DOHH2 (cell line): Measurements from ENCODE around the gene DAZAP1.

Experiments
- H3F3A ChIP-seq: fragments of 200-600 bp; sonication (generic), shearing (Covaris generic); 2 replicates; pipeline ENCODE4 v1.6.0; 2016; ENCODE audit warnings: antibody characterized with exemption, mild to moderate bottlenecking; ENCODE audit not compliant: control insufficient read depth, insufficient read depth
- H3K27ac ChIP-seq: fragments of 200-600 bp; sonication (generic); 2 replicates; pipeline ENCODE4 v1.5.1; 2014; ENCODE audit warnings: low read depth, mild to moderate bottlenecking, low read length, moderate library complexity
- H3K27me3 ChIP-seq: fragments of 200-600 bp; sonication (generic); 2 replicates; pipeline ENCODE4 v1.6.1; 2014; ENCODE audit warnings: mild to moderate bottlenecking, low read length, mixed read lengths; ENCODE audit not compliant: control insufficient read depth
- H3K36me3 ChIP-seq: fragments of 200-600 bp; sonication (generic); 2 replicates; pipeline ENCODE4 v1.6.1; 2014; ENCODE audit warnings: mild to moderate bottlenecking, low read length, moderate library complexity, mixed read lengths; ENCODE audit not compliant: control insufficient read depth
- H3K4me1 ChIP-seq: fragments of 200-600 bp; sonication (generic); 2 replicates; pipeline ENCODE4 v1.6.1; 2014; ENCODE audit warnings: mild to moderate bottlenecking, low read length, mixed read lengths; ENCODE audit not compliant: control insufficient read depth
- H3K4me2 ChIP-seq: fragments of 200-600 bp; sonication (generic); 2 replicates; pipeline ENCODE4 v1.6.0; 2014; ENCODE audit warnings: mild to moderate bottlenecking, low read length, moderate library complexity
- H3K4me3 ChIP-seq: fragments of 200-600 bp; sonication (generic); 2 replicates; pipeline ENCODE4 v1.5.1; 2014; ENCODE audit warnings: mild to moderate bottlenecking, low read length, mixed read lengths
- H3K79me2 ChIP-seq: fragments of 200-600 bp; sonication (generic); 2 replicates; pipeline ENCODE4 v1.6.1; 2014; ENCODE audit warnings: mild to moderate bottlenecking, low read length, mixed read lengths; ENCODE audit not compliant: control insufficient read depth
- H3K9me2 ChIP-seq: fragments of 200-600 bp; sonication (generic); replicated peaks from 2 replicates; pipeline ENCODE4 v1.6.1; 2014; ENCODE audit warnings: mild to moderate bottlenecking, low read length, mixed read lengths; ENCODE audit not compliant: control insufficient read depth
- H3K9me3 ChIP-seq: fragments of 200-600 bp; sonication (generic); 2 replicates; pipeline ENCODE4 v1.6.1; 2014; ENCODE audit warnings: antibody characterized with exemption, low read length, mixed read lengths; ENCODE audit not compliant: control insufficient read depth, insufficient read depth
- H4K20me1 ChIP-seq: fragments of 200-600 bp; sonication (generic); 2 replicates; pipeline ENCODE4 v1.6.0; 2014; ENCODE audit warnings: low read depth, mild to moderate bottlenecking, antibody characterized with exemption, low read length, moderate library complexity; ENCODE audit not compliant: control insufficient read depth, insufficient read depth
- EZH2phosphoT487 ChIP-seq: fragments of 200-600 bp; sonication (generic); IDR thresholded peaks from 2 replicates; pipeline ENCODE4 v1.6.1; 2017; ENCODE audit warnings: borderline replicate concordance, mild to moderate bottlenecking, antibody characterized with exemption, low read length, moderate library complexity, mixed read lengths
- TF ChIP-seq, protein P1 (sequence below): fragments of 200-600 bp; sonication (generic); IDR thresholded peaks from one replicate; pipeline ENCODE4 v1.5.1; 2014; ENCODE audit warnings: antibody characterized with exemption, mild to moderate bottlenecking, low read depth, low read length; ENCODE audit not compliant: poor library complexity, severe bottlenecking

The DAZAP1 gene

DNA sequence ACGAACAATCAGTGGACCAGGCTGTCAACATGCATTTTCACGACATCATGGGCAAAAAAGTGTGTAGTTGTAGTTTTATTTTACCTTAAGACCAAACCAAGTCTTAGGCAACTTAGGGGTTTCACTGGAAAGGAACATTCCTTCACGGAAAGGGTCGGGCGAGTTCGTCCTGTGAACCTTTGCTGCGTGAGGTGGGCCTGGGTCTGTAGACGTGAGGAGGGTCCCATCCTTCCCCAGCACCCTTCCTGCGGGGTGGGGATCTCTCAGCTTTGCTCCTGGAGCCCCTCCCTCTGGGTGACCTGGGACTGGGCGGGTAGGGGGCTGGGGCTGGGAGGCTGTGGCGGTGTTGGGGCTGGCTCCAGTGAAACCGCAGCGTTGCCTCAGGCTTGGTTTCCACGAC lies 18.5 kb downstream of the DAZAP1 start:
- Histone ChIP-seq H3K27ac (no peak overlapping the region), H3K36me3 (peaks cover 93% of the 10 kb centered on the region), H4K20me1 (no peaks in the 10 kb centered on the region; the same call in 1 of the 2 replicates), H3K4me3 (no peak overlapping the region), H3K79me2 (peaks cover 59% of the 10 kb centered on the region), H3K9me3 (no peaks in the 10 kb centered on the region), H3K27me3 (no peaks in the 10 kb centered on the region), H3K9me2 (no peaks in the 10 kb centered on the region), H3K4me2 (no peak overlapping the region), H3F3A (no peaks in the 10 kb centered on the region), H3K4me1 (no peaks in the 10 kb centered on the region)
- TF ChIP-seq, protein P1, sequence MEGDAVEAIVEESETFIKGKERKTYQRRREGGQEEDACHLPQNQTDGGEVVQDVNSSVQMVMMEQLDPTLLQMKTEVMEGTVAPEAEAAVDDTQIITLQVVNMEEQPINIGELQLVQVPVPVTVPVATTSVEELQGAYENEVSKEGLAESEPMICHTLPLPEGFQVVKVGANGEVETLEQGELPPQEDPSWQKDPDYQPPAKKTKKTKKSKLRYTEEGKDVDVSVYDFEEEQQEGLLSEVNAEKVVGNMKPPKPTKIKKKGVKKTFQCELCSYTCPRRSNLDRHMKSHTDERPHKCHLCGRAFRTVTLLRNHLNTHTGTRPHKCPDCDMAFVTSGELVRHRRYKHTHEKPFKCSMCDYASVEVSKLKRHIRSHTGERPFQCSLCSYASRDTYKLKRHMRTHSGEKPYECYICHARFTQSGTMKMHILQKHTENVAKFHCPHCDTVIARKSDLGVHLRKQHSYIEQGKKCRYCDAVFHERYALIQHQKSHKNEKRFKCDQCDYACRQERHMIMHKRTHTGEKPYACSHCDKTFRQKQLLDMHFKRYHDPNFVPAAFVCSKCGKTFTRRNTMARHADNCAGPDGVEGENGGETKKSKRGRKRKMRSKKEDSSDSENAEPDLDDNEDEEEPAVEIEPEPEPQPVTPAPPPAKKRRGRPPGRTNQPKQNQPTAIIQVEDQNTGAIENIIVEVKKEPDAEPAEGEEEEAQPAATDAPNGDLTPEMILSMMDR: no peak
- no peak for TF ChIP-seq EZH2phosphoT487

DNA sequence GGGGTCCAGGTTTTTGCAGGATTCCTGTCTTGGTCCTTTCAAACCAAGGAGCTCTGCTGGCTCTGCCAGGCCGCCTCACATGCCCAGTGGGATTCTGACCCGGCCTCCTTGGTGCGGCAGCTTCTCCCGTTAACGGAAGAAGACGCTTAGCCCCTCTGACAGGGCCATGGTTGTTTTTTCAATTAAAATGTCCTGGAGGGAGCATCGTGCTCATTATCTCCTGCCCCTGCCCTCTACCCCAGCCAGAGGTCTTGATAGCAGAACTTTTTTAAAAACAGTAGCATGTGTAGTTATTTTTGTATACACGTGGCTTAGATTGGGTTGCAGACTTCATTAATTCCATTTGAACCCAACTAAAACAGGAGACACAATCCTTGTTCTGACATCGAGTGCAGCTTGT lies 19.4 kb downstream of the DAZAP1 start:
- Histone ChIP-seq H3K9me3 (no peaks in the 10 kb centered on the region), H3K79me2 (peaks cover 51% of the 10 kb centered on the region), H3F3A (no peaks in the 10 kb centered on the region), H3K4me2 (no peak overlapping the region), H4K20me1 (no peaks in the 10 kb centered on the region; the same call in 1 of the 2 replicates), H3K4me1 (no peaks in the 10 kb centered on the region), H3K9me2 (no peaks in the 10 kb centered on the region), H3K27ac (no peak overlapping the region), H3K4me3 (no peak overlapping the region), H3K27me3 (no peaks in the 10 kb centered on the region), H3K36me3 (peaks cover 89% of the 10 kb centered on the region)
- TF ChIP-seq, protein P1: no peak
- TF ChIP-seq EZH2phosphoT487: no peak

DNA sequence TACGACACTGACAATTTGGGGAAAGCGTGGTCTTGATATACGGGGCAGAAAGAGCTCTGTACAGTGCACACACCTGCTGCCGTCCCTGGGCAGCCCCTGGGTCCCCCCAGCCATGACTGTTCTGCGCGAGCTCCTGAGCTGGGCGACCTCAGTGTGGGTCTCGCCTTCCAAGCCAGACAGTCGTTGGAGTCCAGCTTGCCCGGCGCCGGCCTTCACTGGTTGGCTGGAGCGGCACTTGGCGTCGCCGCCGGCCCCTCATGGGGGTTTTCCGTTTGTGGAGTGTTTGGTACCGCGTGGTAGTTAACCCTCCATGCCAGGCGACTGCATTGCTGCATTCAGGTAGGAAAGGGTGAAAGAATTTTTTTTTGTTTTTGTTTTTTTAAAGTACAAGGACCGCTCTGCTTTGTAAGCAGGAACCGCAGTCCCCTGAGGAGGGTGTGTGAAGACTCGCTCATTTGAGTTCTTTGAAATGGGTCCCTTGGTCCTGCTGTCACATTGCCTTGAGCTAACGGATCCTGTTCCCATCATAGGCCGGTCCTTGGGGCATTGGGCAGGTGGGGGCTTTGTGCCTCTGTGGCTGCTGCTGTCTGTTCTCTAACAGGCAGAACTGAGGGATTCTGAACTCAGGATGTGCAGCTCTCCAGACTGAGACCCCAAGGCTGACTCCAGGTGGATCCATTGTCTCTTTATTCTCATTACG lies 20.0 kb downstream of the DAZAP1 start:
- Histone ChIP-seq H3K27ac (no peak overlapping the region), H3F3A (no peaks in the 10 kb centered on the region), H3K4me2 (no peak overlapping the region), H3K9me3 (no peaks in the 10 kb centered on the region), H3K4me3 (no peak overlapping the region), H3K79me2 (peaks cover 44% of the 10 kb centered on the region), H3K4me1 (no peaks in the 10 kb centered on the region), H4K20me1 (no peaks in the 10 kb centered on the region; the same call in 1 of the 2 replicates), H3K27me3 (no peaks in the 10 kb centered on the region), H3K9me2 (no peaks in the 10 kb centered on the region), H3K36me3 (peaks cover 89% of the 10 kb centered on the region)
- TF ChIP-seq, protein P1: no peak
- TF ChIP-seq EZH2phosphoT487: no peak
